ENCODE data around the gene GRID1.

Gene GRID1

GRCh38 chr10:85864868-85865526 is 501.6 kb downstream of the GRID1 start:
- H3K27me3 ChIP-seq (replicated peaks; ENCODE audit: control insufficient read depth, insufficient read depth, low read length), result no peaks in the 10 kb centered on the region

DNA sequence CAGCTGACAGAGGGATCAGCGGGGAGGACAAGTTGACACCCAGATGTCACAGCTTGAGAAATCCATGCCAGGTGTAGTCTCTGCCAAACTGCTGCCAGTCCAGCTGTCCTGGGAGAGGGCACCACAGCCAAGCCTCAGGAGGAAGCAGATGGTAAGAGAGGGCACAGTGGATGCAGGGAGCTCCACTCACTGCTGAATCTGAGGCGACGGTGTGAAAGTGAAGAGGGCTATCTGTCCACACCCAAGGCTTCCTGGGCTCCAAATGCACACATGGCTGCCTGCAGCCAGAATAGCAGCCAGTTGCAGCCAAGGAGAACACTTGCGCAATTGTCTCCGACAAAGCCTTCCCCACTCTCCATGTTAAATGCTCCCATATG is 502.4 kb downstream of the GRID1 start:
- DNase-seq (ENCODE audit: low read depth), result no peak
- Histone ChIP-seq H3K27me3 (replicated peaks; ENCODE audit: control insufficient read depth, insufficient read depth, low read length) (no peaks in the 10 kb centered on the region), H3K4me1 (ENCODE audit: control insufficient read depth, insufficient read depth, low read length) (no peaks in the 10 kb centered on the region), H3K4me3 (ENCODE audit: low read length) (no peak overlapping the region), H3K36me3 (ENCODE audit: control insufficient read depth, insufficient read depth, low read length, severe bottlenecking) (no peaks in the 10 kb centered on the region), H3K9me3 (ENCODE audit: control insufficient read depth, low read length) (no peaks in the 10 kb centered on the region), H3K9ac (ENCODE audit: low read length) (no peak overlapping the region)

More at GRCh38 chr10:85864868-85865526, 501.6 kb downstream of the GRID1 start:
- H3K9me3 ChIP-seq (ENCODE audit: control insufficient read depth, low read length), result no peaks in the 10 kb centered on the region
- H3K4me1 ChIP-seq (ENCODE audit: control insufficient read depth, insufficient read depth, low read length), result no peaks in the 10 kb centered on the region
- DNase-seq (ENCODE audit: low read depth), result no peak
- no peak overlapping the region for H3K4me3 ChIP-seq (ENCODE audit: low read length)
- H3K9ac ChIP-seq (ENCODE audit: low read length), result no peak overlapping the region
- H3K36me3 ChIP-seq (ENCODE audit: control insufficient read depth, insufficient read depth, low read length, severe bottlenecking), result no peaks in the 10 kb centered on the region

DNA sequence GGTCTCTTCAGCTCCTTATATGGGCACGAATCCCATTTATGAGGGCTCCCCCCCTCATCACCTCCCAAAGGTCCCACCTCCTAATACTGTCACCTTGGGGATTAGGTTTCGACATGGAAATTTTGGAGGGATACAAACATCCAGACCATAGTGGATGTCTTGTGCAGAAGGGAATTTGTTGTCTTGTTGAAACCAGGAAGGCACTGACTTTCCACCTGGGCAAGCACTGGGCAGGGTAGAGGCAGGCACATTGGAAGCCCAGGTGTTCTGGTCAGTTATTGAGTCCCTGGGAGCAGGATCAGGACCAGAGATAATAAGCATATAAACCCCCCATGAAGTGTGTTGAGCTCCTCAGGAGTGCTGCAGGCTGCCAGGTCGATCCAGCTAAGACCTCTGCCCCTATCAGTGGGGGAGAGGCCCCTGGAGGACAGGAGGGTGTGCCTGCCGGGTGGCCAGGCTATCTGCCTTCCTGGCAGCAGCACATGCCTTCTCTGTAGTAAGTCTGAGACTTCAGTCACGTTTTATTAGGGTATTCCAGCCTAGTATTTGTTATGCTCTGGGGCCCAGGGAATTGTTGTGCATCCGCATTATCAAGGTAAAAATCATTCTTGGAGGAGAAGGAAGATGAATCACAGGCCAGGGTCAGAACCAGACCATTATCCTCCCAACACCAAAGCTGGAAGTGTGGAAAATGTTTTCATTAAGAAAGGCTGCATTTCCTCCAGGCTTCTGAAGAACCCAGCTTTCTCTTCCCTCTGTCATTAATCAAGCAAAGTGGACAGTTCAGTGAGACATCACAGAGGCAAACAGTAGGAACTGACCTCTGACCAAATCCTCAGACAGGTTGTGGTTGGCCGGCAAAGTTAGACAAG is 503.1 kb downstream of the GRID1 start:
- no peak for DNase-seq (ENCODE audit: low read depth)
- Histone ChIP-seq H3K4me3 (ENCODE audit: low read length) (no peak overlapping the region), H3K36me3 (ENCODE audit: control insufficient read depth, insufficient read depth, low read length, severe bottlenecking) (no peaks in the 10 kb centered on the region), H3K27me3 (replicated peaks; ENCODE audit: control insufficient read depth, insufficient read depth, low read length) (no peaks in the 10 kb centered on the region), H3K9me3 (ENCODE audit: control insufficient read depth, low read length) (no peaks in the 10 kb centered on the region), H3K4me1 (ENCODE audit: control insufficient read depth, insufficient read depth, low read length) (no peaks in the 10 kb centered on the region), H3K9ac (ENCODE audit: low read length) (no peak overlapping the region)

- no peak for DNase-seq (ENCODE audit: low read depth)
- no peak overlapping the region for H3K4me3 ChIP-seq (ENCODE audit: low read length)
- no peaks in the 10 kb centered on the region for H3K27me3 ChIP-seq (replicated peaks; ENCODE audit: control insufficient read depth, insufficient read depth, low read length)
- H3K4me1 ChIP-seq (ENCODE audit: control insufficient read depth, insufficient read depth, low read length), result no peaks in the 10 kb centered on the region
- no peak overlapping the region for H3K9ac ChIP-seq (ENCODE audit: low read length)
- H3K9me3 ChIP-seq (ENCODE audit: control insufficient read depth, low read length), result no peaks in the 10 kb centered on the region
- H3K36me3 ChIP-seq (ENCODE audit: control insufficient read depth, insufficient read depth, low read length, severe bottlenecking), result no peaks in the 10 kb centered on the region
Measured at GRCh38 chr10:85862771-85863170, 503.8 kb downstream of the GRID1 start.

DNA sequence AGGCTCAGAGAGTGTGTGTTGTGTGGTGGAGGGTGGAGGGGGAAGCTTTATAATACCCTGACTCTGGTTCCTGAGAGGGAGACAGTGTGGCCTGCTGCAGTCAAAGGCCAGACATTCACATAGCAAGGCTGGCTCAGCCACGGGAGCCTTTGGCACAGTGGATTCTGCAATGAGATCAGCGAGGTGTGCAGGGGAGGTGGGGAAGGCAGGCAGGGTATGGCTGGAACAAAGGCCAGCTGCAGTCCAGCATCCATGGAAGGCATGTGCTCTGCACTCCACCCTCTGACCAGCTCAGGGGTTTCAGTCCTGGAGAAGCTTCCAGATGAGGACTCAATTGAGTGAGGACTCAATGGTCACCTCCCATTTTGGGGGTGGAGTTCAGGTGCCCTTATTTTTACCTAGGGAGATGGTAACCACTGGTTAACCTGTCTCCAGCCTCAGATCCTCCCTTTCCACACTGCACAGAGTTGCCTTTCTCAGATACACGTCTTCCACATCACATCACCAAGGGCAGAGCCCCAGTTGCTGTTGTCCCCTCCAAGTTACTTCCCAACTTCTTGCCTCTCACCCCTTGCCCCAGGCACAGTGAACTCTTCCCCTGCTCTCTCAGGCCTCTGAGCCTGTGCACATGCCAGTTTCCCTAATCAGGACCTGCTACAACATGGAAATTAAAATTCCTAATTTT is 504.9 kb downstream of the GRID1 start:
- no peak for DNase-seq (ENCODE audit: low read depth)
- Histone ChIP-seq H3K4me3 (ENCODE audit: low read length) (no peak overlapping the region), H3K9me3 (ENCODE audit: control insufficient read depth, low read length) (no peaks in the 10 kb centered on the region), H3K27me3 (replicated peaks; ENCODE audit: control insufficient read depth, insufficient read depth, low read length) (no peaks in the 10 kb centered on the region), H3K9ac (ENCODE audit: low read length) (no peak overlapping the region), H3K4me1 (ENCODE audit: control insufficient read depth, insufficient read depth, low read length) (no peaks in the 10 kb centered on the region), H3K36me3 (ENCODE audit: control insufficient read depth, insufficient read depth, low read length, severe bottlenecking) (no peaks in the 10 kb centered on the region)

GRCh38 chr10:85859859-85860258 is 506.7 kb downstream of the GRID1 start:
- no peaks in the 10 kb centered on the region for H3K36me3 ChIP-seq (ENCODE audit: control insufficient read depth, insufficient read depth, low read length, severe bottlenecking)
- DNase-seq (ENCODE audit: low read depth), result no peak

GRCh38 chr10:85858776-85859515 is 507.6 kb downstream of the GRID1 start:
- Histone ChIP-seq H3K27me3 (replicated peaks; ENCODE audit: control insufficient read depth, insufficient read depth, low read length) (no peaks in the 10 kb centered on the region), H3K9me3 (ENCODE audit: control insufficient read depth, low read length) (no peaks in the 10 kb centered on the region), H3K36me3 (ENCODE audit: control insufficient read depth, insufficient read depth, low read length, severe bottlenecking) (no peaks in the 10 kb centered on the region), H3K9ac (ENCODE audit: low read length) (no peak overlapping the region), H3K4me3 (ENCODE audit: low read length) (no peak overlapping the region), H3K4me1 (ENCODE audit: control insufficient read depth, insufficient read depth, low read length) (no peaks in the 10 kb centered on the region)
- DNase-seq (ENCODE audit: low read depth), result no peak

More at GRCh38 chr10:85859859-85860258, 506.7 kb downstream of the GRID1 start:
- Histone ChIP-seq H3K9me3 (ENCODE audit: control insufficient read depth, low read length) (no peaks in the 10 kb centered on the region), H3K9ac (ENCODE audit: low read length) (no peak overlapping the region), H3K27me3 (replicated peaks; ENCODE audit: control insufficient read depth, insufficient read depth, low read length) (no peaks in the 10 kb centered on the region), H3K4me3 (ENCODE audit: low read length) (no peak overlapping the region), H3K4me1 (ENCODE audit: control insufficient read depth, insufficient read depth, low read length) (no peaks in the 10 kb centered on the region)

DNA sequence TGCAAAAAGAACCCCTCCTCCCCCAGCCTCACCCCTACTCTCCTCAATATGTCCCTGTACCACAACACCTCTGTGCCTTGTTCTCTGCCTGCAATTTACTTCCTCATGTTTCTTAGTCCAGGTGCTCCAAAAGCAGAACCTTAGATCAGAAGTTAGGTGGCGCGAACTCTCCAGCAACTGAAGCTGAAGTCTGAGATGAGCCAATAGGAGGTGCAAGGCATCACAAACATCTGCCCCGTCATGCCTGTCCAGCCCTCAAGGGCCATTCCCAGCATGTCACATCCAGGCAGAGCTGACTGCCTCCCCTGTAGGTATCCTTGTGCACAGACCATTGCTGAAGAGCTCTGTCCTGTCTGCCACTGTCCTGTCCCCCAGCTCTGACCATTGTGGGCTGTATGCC is 508.8 kb downstream of the GRID1 start:
- DNase-seq (ENCODE audit: low read depth), result no peak
- Histone ChIP-seq H3K9me3 (ENCODE audit: control insufficient read depth, low read length) (no peaks in the 10 kb centered on the region), H3K36me3 (ENCODE audit: control insufficient read depth, insufficient read depth, low read length, severe bottlenecking) (no peaks in the 10 kb centered on the region), H3K4me3 (ENCODE audit: low read length) (no peak overlapping the region), H3K9ac (ENCODE audit: low read length) (no peak overlapping the region), H3K27me3 (replicated peaks; ENCODE audit: control insufficient read depth, insufficient read depth, low read length) (no peaks in the 10 kb centered on the region), H3K4me1 (ENCODE audit: control insufficient read depth, insufficient read depth, low read length) (no peaks in the 10 kb centered on the region)

DNA sequence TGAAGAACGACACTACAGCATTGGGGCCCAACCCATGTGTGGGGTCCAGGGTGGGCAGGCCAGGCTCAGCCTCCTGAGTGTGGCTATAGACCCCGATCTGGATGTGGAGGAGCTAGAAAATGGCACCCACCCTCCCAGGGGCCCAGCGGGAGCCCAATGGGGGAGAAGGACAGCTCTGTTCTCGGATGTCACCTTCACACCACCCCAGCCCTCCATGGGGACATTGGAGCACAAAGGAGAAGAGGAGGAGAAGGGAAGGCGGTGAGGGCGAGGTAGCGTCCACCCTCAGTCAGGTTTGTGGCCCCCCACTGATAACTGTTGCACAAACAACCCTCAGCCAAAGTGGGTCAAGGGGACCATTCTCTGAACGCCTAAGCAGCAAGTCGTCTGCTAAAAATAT is 509.3 kb downstream of the GRID1 start:
- no peaks in the 10 kb centered on the region for H3K9me3 ChIP-seq (ENCODE audit: control insufficient read depth, low read length)
- no peaks in the 10 kb centered on the region for H3K36me3 ChIP-seq (ENCODE audit: control insufficient read depth, insufficient read depth, low read length, severe bottlenecking)
- no peak overlapping the region for H3K9ac ChIP-seq (ENCODE audit: low read length)
- no peak overlapping the region for H3K4me3 ChIP-seq (ENCODE audit: low read length)
- H3K27me3 ChIP-seq (replicated peaks; ENCODE audit: control insufficient read depth, insufficient read depth, low read length), result no peaks in the 10 kb centered on the region
- DNase-seq (ENCODE audit: low read depth), result no peak
- H3K4me1 ChIP-seq (ENCODE audit: control insufficient read depth, insufficient read depth, low read length), result no peaks in the 10 kb centered on the region

DNA sequence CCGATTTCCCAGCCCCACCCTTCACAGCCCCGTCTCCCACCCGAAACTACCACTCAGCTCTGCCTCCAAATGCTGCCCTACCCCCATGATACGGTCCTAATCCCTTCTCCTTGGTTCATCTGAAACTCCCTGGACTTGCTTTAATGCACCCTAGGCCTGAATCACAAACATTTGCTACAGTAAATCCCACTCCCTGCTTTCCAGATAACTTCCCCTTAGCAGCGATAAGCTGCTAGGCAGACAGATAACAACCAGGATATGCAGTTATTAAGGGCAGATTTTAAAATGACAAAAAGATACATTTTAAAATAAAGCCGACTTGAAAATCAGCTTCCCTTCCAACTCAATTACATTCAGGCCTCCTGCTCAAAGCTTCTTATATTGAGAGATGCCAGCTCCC is 514.7 kb downstream of the GRID1 start:
- Histone ChIP-seq H3K4me1 (ENCODE audit: control insufficient read depth, insufficient read depth, low read length) (no peaks in the 10 kb centered on the region), H3K27me3 (replicated peaks; ENCODE audit: control insufficient read depth, insufficient read depth, low read length) (no peaks in the 10 kb centered on the region), H3K9me3 (ENCODE audit: control insufficient read depth, low read length) (peaks cover 15% of the 10 kb centered on the region), H3K9ac (ENCODE audit: low read length) (no peak overlapping the region), H3K36me3 (ENCODE audit: control insufficient read depth, insufficient read depth, low read length, severe bottlenecking) (no peaks in the 10 kb centered on the region), H3K4me3 (ENCODE audit: low read length) (no peak overlapping the region)
- no peak for DNase-seq (ENCODE audit: low read depth)

DNA sequence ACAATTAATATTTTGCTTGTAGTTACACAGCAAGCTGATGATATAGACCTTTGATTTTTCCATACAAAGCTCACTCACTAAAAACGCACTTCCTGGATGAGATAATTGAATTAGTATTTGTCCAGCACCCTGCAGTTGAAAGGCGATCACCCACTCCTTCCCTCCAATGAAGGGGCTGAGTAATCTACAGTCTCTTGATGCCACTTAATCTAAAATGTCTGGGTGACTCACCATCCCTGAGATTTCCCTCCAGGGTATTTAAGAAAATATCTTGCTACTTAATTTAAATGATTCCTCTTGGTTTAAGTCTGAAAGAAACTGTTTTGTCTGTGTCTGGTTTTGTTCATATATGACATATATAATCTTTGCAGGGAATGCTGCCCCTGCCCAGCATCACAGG is 515.3 kb downstream of the GRID1 start:
- H3K4me1 ChIP-seq (ENCODE audit: control insufficient read depth, insufficient read depth, low read length), result no peaks in the 10 kb centered on the region
- H3K9me3 ChIP-seq (ENCODE audit: control insufficient read depth, low read length), result peaks cover 15% of the 10 kb centered on the region
- no peaks in the 10 kb centered on the region for H3K27me3 ChIP-seq (replicated peaks; ENCODE audit: control insufficient read depth, insufficient read depth, low read length)
- H3K36me3 ChIP-seq (ENCODE audit: control insufficient read depth, insufficient read depth, low read length, severe bottlenecking), result no peaks in the 10 kb centered on the region
- H3K9ac ChIP-seq (ENCODE audit: low read length), result no peak overlapping the region
- DNase-seq (ENCODE audit: low read depth), result no peak
- no peak overlapping the region for H3K4me3 ChIP-seq (ENCODE audit: low read length)
